Measurements from ENCODE around the gene CEP112. TPM values are rescaled to one million over a fixed set of nuclear protein-coding genes. Genes with fewer than 3 reads are reported as not detected.

The CEP112 gene
- total and polyA plus RNA-seq, 10 of the 15 experiments (the other 5 are each of a cell fraction or from before 2014, with no cell fraction given) = 0.11 to 3.8 (median 0.32) TPM; not detected in 1

GRCh38 chr17:65601145-65601544, 590.8 kb downstream of the CEP112 start:
- H2AFZ ChIP-seq (ENCODE audit: control insufficient read depth, low read depth, low read length) = no peak overlapping the region
- in situ Hi-C loops (cut with MboI) (no loop called here), intact Hi-C loops (cut with micrococcal nuclease; ENCODE audit: unreplicated experiment) (no loop called here)
- H3K9ac ChIP-seq (ENCODE audit: control insufficient read depth, insufficient read depth, low read length) = no peak overlapping the region
- H3K4me2 ChIP-seq (ENCODE audit: control insufficient read depth, insufficient read depth) = no peak overlapping the region
- no peak for TF ChIP-seq NFYA (IDR thresholded peaks at IDR 0.05; ENCODE audit: borderline replicate concordance, low read depth, low read length)
- TF ChIP-seq RAD21 (IDR thresholded peaks at IDR 0.05; ENCODE audit: insufficient read depth, low read depth, low read length) = no peak
- TF ChIP-seq EGR1 (IDR thresholded peaks at IDR 0.05; ENCODE audit: borderline replicate concordance in 1 of 2, low read depth in 2 of 2, low read length in 2 of 2) = no peak
- no peak for TF ChIP-seq LARP7 (IDR thresholded peaks at IDR 0.05)
- no peaks in the 10 kb centered on the region for H3K4me1 ChIP-seq (ENCODE audit: control insufficient read depth, insufficient read depth, low read length)
- H3K4me3 ChIP-seq = no peak overlapping the region
- no peaks in the 10 kb centered on the region for H3K79me2 ChIP-seq (ENCODE audit: control insufficient read depth, insufficient read depth, low read length)
- POLR2A ChIA-PET = no interaction called here
- no peaks in the 10 kb centered on the region for H4K20me1 ChIP-seq (ENCODE audit: control insufficient read depth, insufficient read depth)
- DNase-seq (ENCODE audit: low read depth, low spot score) (no peak), FAIRE-seq (no peak), ATAC-seq (no peak)
- H3K9me3 ChIP-seq (replicated peaks; ENCODE audit: control insufficient read depth, insufficient read depth, low read length) = no peaks in the 10 kb centered on the region; the same call in 2 of the 3 replicates
- no peaks in the 10 kb centered on the region for H3K36me3 ChIP-seq (ENCODE audit: control insufficient read depth in 2 of 2, insufficient read depth in 2 of 2, low read length in 1 of 2)
- WGBS (ENCODE audit: insufficient coverage, insufficient replicate concordance, low lambda C conversion rate, missing lambda C conversion rate) = 20% methylated on average over 1 of the region's 1 CpG
- RAD21 ChIA-PET (ENCODE audit: unreplicated experiment) = no interaction called here
- SMC1A ChIA-PET (ENCODE audit: uncharacterized antibody, unreplicated experiment) = no interaction called here
- no peaks in the 10 kb centered on the region; a peak in 1 of 4 replicates for H3K27me3 ChIP-seq (replicated peaks in 1 of 2; ENCODE audit: control insufficient read depth in 2 of 2, insufficient read depth in 2 of 2, low read length in 1 of 2)
- CTCF ChIA-PET = interaction anchor here (1.0 kb wide), 1 partner anchor 193 kb away, joined by 3 read pairs; no protein-coding TSS in a partner anchor
- no TSS peak for BruUV-seq (replicated peaks)
- H3K27ac ChIP-seq (ENCODE audit: control insufficient read depth, insufficient read depth) = no peak overlapping the region

GRCh38 chr17:65600518-65600917, 591.4 kb downstream of the CEP112 start:
- FAIRE-seq (no peak), DNase-seq (ENCODE audit: low read depth, low spot score) (no peak), ATAC-seq (no peak)
- H3K4me1 ChIP-seq (ENCODE audit: control insufficient read depth, insufficient read depth, low read length) = no peaks in the 10 kb centered on the region
- RAD21 ChIA-PET (ENCODE audit: unreplicated experiment) = no interaction called here
- H2AFZ ChIP-seq (ENCODE audit: control insufficient read depth, low read depth, low read length) = no peak overlapping the region
- CTCF ChIA-PET = interaction anchor here (1.0 kb wide), 1 partner anchor 194 kb away, joined by 3 read pairs; no protein-coding TSS in a partner anchor
- no peaks in the 10 kb centered on the region for H3K79me2 ChIP-seq (ENCODE audit: control insufficient read depth, insufficient read depth, low read length)
- TF ChIP-seq RUNX3 (IDR thresholded peaks at IDR 0.05; ENCODE audit: low read length) (no peak), WRNIP1 (IDR thresholded peaks at IDR 0.05; ENCODE audit: borderline replicate concordance, low read depth, low read length) (no peak), RBBP5 (conservative IDR thresholded peaks at IDR 0.05) (no peak), IRF5 (IDR thresholded peaks at IDR 0.05; ENCODE audit: borderline replicate concordance) (no peak), RAD21 (IDR thresholded peaks at IDR 0.05; ENCODE audit: insufficient read depth, low read depth, low read length) (no peak), NFIC (IDR thresholded peaks at IDR 0.05; ENCODE audit: low read depth, low read length) (no peak), PAX5 (IDR thresholded peaks at IDR 0.05; ENCODE audit: borderline replicate concordance, low read depth, low read length) (no peak)
- no peak overlapping the region for H3K27ac ChIP-seq (ENCODE audit: control insufficient read depth, insufficient read depth)
- SMC1A ChIA-PET (ENCODE audit: uncharacterized antibody, unreplicated experiment) = no interaction called here
- no peaks in the 10 kb centered on the region; the same call in 2 of the 3 replicates for H3K9me3 ChIP-seq (replicated peaks; ENCODE audit: control insufficient read depth, insufficient read depth, low read length)
- H3K36me3 ChIP-seq (ENCODE audit: control insufficient read depth in 2 of 2, insufficient read depth in 2 of 2, low read length in 1 of 2) = no peaks in the 10 kb centered on the region
- H3K27me3 ChIP-seq (replicated peaks in 1 of 2; ENCODE audit: control insufficient read depth in 2 of 2, insufficient read depth in 2 of 2, low read length in 1 of 2) = no peaks in the 10 kb centered on the region; a peak in 1 of 4 replicates
- in situ Hi-C loops (cut with MboI) (no loop called here), intact Hi-C loops (cut with micrococcal nuclease; ENCODE audit: unreplicated experiment) (no loop called here)
- H4K20me1 ChIP-seq (ENCODE audit: control insufficient read depth, insufficient read depth) = no peaks in the 10 kb centered on the region
- no peak overlapping the region for H3K9ac ChIP-seq (ENCODE audit: control insufficient read depth, insufficient read depth, low read length)
- 0% methylated on average over 1 of the region's 1 CpG for WGBS (ENCODE audit: insufficient coverage, insufficient replicate concordance, low lambda C conversion rate, missing lambda C conversion rate)
- H3K4me2 ChIP-seq (ENCODE audit: control insufficient read depth, insufficient read depth) = no peak overlapping the region
- POLR2A ChIA-PET = no interaction called here
- H3K4me3 ChIP-seq = no peak overlapping the region
- no TSS peak for BruUV-seq (replicated peaks)

All from GM12878 (cell line).